GM19397 (cell line): ENCODE data around the gene EN2.

Experiments
- ATAC-seq: cut with Tn5 transposase; IDR thresholded peaks from one replicate; pipeline ENCODE4 v1.9.1; 2021; ENCODE audit warnings: mild to moderate bottlenecking, moderate library complexity; ENCODE audit not compliant: unreplicated experiment

The EN2 gene

DNA sequence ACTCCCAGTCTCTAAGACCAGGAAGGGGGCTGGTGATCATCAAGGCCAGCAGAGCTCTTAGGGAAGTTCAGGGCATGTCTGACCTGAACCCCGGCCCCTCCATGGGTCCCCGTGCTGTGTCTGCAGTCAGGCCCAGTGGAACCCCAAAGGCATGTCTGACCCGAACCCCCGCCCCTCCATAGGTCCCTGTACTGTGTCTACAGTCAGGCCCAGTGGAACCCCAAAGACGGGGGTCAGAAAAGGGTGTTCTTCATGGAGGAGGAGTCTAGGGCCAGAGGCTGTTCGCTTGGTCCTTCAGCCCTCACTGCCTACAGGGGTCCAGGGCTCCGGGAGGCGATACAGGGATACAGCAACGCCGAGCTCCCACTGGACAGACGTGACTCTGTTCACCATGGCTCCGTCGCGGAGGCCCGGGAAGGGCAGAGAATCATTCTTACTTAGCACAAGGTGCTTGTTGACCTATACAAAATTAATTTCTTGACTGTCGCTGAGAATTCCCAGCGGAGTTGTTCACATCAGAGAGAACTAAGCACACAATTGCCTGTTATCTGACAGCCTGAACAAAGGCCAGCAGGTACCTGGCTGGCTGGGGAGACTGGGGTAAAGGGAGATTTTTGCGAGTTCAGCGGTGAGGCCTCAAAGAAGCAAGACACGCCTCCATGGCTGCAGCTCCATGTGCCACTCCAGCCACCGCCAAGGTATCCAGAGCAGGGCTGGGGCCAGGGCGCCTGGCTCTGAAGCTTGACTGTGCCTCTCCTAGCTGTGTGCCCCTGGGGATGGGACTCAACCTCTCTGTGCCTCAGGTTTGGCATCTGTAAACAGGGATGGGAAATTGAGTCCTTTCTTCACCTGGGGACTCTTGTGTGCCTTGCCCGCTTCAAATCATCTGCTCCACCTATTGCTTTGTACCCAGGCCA, 26.8 kb downstream of the EN2 start:
- no peak for ATAC-seq

- no peak for ATAC-seq
Measured at GRCh38 chr7:155486783-155487508, 29.0 kb downstream of the EN2 start.

DNA sequence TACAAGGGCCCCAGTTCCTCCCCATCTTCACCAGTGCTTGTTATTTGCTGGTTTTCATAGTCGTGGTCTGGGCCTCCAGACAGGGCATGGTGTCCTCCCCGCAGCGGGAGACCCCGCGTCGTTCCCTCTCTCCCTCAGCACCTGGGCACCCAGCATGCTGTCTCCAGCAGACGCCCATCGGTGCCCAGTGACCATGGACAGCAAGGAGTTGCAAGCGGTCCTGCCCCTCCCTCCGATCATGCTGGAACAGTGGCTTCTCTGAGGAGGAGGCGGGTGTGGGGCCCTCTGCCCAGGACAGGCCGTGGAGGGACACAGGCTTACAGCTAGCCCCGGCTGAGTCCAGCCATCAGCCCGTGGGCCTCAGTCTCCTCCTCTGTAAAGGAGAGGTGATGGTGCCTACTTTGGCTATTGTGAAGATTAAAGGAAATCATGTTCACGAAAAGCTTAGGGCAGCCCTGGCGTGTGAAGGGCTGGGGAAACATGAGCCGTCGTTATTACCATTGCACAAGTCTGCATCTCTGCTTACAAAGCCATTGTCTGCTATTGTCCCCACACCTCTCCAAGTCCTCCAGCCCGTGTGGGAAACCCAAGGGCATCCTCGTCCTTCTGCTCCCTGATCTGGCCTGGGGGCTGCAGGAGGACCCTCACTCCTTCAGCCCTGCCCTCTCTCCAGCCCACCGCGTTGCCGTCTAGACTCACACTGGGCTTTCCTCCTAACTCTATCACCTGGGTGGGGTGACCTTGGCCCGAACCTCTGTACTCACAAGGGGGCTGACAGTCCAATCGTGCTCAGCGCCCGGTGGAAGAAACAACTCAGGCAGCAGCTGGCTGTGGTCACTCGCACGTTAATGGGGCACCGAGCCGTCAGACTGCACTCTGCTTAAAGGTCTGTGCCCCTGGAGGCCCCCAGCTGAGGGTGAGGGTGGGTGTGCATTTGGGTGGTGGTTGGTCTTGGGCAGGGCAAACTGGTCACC, 29.9 kb downstream of the EN2 start:
- ATAC-seq, result no peak

- no peak for ATAC-seq
Measured at GRCh38 chr7:155488483-155489127, 30.7 kb downstream of the EN2 start.

GRCh38 chr7:155489158-155489840, 31.4 kb downstream of the EN2 start:
- no peak for ATAC-seq

DNA sequence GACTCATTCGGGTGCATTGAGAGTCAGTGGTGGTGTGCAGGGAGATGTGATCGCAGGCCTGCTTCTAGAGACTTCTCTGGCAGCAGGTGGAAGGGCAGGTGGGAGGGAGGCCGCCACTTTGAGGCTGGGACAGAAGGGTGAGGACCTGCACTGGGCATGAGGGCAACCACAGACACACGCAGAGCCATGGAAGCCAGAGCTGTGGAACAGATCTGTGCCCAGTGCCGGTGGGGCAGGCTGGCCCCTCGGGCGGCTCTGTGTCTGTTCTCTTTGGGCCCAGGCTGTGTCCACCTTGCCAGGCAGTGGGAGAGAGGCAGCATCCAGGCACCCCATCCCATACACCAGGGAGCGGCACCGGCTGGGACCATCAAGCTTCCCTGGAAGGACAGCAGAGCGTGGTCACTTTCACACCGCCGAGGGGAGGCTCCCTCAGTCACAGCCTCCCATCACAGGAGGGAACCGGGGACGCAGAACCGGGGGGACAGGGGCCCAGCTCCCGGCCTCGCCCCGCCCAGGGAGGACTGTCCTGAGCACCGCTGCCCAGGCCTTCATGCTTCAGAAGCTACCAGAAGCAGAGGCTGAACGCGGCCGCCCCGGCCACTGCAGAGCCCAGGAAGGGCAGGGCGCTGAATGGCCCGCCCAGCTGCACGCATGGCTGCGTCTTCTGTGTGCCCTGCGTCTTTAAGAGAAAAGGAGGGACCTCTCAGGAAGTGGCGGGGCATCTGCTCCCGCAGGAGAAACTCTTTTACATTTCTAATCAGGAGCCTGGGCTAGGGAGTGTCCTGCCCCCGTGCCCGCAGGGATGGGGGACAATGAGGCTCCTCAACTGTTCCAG, 32.1 kb downstream of the EN2 start:
- peak; percentile 18 for ATAC-seq

DNA sequence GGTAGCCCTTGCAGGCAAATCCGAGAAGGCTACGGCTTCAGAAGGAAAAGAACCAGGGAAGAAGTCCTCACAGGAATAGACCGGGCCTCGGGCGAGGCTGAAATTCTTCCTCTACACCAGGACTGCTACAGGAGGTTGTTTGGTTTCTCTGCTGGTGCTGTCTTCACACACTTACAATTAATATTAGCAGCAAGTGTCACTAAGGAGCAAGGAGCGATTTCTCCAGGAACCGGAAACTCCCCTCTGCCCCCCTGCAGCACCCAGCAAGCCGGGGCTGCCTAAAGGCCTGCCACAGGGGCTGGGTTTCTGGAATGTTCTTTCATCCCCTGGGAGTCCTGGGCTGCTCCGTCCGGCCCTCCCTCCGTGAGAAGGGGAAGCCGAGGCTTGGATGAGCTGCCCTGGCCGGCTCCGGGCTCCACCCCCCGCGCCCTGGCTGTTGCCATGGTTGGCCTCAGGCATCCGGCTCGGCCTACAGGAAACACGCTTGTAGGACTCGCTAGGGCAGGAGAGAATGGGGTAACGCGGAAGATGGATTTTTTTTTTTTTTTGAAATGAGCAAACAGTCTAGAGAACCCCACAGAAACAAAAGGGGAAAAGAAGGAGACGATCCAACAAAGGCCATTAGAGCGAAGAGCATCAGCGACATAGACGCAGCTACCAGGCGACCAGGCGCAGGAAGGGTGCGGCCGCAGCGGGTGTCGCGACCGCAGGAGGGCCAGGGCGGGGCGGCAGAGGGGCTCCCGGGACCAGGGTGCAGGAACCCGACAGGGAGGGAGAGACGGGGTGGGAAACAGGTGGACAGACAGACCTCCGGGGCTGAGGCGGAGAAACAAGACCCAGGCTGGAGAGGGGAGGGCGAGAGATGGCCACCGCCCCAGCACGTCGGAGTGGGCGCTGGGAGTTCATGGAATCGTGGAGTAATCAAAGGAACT, 33.0 kb downstream of the EN2 start:
- ATAC-seq, result peak; percentile 93

- no peak for ATAC-seq
Measured at GRCh38 chr7:155491812-155492211, 33.9 kb downstream of the EN2 start.

- ATAC-seq, result no peak
Measured at GRCh38 chr7:155493744-155494538, 36.0 kb downstream of the EN2 start.

- ATAC-seq, result no peak
Measured at GRCh38 chr7:155494551-155494950, 36.6 kb downstream of the EN2 start.

DNA sequence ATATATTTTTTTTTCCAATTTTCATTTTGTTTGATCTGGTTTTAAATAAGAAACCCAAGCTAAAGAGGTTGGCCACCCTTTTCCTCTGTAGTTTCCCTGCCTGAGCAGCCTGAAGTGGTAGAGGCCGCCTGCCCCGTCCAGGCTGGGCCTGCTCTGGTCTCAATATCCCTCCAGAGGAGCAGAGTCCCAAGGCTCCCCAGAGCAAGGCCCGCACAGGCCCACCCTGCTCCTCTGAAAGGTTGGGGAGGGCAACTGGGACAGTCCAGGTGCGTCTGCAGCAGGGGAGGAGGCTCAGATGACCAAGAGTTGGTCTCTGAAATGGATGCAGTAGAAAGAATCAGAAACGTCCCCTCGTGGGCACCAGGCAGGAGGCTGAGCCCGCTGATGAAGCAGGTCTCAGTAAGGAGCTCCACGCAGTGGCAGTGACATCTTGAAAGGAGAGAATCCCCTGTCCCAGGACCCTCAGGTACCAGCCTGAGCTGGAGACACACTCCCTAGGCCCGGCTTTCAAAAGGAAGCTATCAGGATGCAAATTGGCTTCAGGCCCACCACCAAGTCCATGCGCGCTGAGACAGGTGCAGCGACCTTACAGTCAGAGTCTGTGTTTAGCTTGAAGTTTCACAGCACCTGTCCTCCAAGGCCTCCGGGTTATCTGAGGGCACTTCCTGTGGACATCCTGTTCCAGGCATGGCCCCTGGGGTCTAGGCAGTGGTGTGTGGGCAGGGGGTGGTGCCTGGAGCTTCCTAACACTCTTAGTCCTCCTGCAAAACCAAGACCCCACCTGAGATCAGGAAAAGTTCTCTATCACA, 37.7 kb downstream of the EN2 start:
- no peak for ATAC-seq

- ATAC-seq, result no peak
Measured at GRCh38 chr7:155496267-155497005, 38.5 kb downstream of the EN2 start.

- no peak for ATAC-seq
Measured at GRCh38 chr7:155497149-155497901, 39.4 kb downstream of the EN2 start.

- ATAC-seq, result no peak
Measured at GRCh38 chr7:155505422-155505793, 47.5 kb downstream of the EN2 start.

- ATAC-seq, result no peak
Measured at GRCh38 chr7:155506854-155507337, 49.0 kb downstream of the EN2 start.
